ENCODE data around the gene USP12.

USP12 gene

DNA sequence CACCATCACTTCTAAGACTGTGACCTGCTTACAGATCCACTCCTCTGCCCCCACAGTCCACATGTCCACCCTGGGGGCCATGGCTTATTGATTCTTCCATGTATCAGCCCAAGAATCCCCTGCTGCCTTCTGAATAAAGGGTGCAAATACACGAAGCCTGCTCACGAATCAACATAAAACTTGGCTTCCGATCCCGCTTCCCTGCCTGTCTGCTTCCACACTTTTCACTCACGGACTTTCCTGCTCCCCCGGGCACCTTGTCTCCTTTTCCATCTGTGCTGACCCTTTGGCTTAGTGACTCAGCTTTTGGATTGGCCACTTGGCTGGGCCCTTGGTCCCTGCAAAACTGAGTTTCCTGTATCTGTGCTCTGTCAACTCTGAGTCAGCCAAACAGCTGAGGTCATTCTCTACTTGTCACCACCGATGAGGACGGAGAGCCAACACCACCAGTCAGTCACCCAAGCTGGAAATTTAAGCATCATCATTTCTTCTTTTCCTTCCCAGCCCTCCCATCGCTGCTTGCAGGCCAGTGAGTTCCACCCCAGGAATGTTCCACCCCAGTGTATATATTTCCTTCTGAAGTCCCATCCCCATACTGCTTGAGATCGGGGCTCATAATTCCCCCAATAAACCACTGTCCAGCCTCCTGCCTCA, 11.4 kb upstream of the USP12 start:
- no peak for DNase-seq

DNA sequence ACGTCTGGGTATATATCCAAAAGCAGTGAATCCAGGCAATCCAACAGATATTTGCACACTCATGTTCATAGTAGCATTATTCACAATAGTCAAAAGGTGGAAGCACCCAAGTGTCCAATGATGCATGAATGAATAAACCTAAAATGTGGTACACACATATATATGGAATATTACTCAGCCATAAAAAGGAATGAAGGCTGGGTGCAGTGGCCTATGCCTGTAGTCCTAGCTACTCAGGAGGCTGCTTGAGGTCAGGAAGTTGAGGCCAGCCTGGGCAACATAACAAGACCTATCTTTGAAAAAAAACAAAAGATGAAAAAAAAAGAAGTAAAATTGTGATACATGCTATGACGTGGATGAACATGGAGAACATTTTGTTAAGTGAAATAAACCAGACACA, 10.4 kb upstream of the USP12 start:
- no peak for DNase-seq

DNA sequence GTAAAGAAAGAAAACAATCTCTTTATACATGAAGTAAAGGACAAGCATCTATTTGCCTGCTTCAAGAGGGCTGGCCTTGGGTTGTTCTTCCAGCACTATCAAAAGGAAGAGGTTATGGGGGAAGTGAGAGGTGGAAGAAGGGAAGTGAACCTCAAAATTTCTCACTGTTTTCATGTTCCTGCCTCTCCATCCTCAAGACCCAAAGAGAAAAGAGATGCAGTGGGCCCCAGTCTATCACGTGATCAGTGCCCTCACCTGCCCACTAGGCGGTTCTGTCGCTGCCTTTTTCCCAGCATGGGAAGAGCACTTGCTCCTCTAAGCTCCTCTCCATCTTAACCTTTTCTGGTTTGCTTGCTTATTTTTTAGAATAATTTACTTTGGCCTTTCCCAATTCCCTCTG, 6.2 kb upstream of the USP12 start:
- DNase-seq: no peak

DNA sequence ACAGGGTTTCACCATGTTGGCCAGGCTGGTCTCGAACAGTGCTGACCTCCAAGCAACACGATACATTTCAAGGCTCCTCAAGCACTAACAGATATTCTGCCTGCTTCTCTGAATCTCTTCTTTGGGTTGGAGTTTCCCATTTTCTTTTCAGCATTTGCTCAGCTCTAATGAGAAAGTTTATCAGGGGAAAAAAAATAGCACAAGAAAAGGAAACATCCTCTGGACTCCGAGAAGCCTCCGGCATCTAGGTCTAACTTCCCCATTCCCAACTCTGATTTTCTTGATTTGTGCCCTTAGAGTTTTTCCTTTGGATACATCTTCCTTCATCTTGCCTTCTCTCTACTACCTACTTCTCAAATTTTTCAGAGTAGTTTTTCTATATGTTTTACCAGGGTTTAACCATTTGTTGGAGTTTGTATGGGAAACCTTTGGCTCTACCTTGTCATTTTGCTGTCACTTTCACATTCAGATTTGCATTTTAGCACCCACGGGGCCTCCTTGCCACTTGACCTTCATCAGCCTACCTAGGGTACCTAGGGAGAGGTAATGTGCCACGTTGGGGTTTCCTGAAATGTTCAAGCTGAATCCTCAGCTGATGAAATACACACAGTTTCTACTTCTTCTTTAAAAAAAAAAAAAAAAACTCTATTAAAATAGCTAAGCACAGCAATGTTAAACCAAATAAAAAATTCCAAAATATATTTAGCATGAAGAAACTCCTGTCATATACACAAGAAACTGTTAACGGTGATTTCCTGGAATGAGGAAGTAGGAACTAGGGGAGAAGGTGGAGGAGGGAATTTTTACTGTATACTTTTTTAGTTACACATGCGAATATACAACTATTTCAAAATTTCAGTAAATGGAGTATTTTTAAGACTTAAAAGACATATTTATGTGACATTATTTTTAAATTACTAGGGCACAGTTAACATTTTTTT, 5.1 kb upstream of the USP12 start:
- no peak for DNase-seq

DNA sequence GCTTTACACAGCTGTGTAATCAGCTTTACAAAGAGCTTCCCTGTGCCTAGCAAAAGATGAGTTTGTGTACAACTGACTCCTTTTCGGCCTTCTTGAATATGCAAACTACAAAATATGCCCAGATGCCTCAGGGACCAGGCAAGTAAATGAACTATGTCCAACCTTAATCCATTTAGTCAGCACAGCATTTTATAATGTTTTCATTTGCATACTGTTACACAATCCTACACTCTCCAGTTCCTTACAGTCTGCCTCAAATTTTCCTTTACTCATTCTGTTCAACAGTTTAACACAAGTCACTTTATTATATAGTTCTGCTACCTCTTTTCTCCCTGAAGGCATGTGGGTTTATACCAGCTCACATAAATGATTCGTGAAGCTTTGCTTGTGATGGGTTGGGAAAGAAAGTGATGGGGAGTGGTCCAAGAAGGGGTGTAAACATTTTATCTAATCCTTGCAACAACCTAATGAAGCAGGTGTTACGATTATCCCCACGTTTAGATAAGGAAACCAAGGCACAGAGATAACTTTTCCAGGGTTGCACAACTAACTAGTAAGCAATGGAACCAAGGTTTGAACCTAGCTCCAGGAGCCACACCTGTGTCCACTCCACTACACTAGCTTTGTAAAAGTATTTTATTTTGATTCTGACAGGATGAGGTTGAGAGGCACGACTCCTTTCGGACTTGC, 3.3 kb upstream of the USP12 start:
- DNase-seq: no peak

GRCh38 chr13:27172495-27172842, 858 bp upstream of the USP12 start:
- no peak for DNase-seq

- DNase-seq: no peak
Measured at GRCh38 chr13:27171827-27172494, 350 bp upstream of the USP12 start.

GRCh38 chr13:27170516-27171243, 931 bp downstream of the USP12 start:
- no peak for DNase-seq

GRCh38 chr13:27170221-27170515, 1.4 kb downstream of the USP12 start:
- DNase-seq: no peak

GRCh38 chr13:27168906-27169657, 2.5 kb downstream of the USP12 start:
- no peak for DNase-seq

DNA sequence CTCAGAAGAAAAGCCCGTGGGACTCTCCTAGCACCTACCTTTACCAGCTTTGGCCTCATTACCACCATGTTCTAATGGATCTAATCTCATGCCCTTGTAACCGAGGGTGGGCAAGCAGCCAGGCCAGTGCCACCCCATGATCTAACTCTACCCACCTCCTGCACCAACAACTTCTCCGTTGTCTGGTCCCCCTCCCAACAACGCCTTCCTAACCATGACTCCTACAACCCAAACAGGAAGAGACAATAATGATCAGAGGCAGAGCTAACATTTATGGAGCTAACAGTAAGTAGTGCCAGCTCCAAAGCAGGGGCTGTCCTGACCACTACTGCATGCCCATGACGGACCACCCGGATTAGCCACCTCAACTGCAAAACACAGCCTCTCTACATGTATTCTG, 3.5 kb downstream of the USP12 start:
- no peak for DNase-seq

- DNase-seq: no peak
Measured at GRCh38 chr13:27166313-27166712, 5.3 kb downstream of the USP12 start.

DNA sequence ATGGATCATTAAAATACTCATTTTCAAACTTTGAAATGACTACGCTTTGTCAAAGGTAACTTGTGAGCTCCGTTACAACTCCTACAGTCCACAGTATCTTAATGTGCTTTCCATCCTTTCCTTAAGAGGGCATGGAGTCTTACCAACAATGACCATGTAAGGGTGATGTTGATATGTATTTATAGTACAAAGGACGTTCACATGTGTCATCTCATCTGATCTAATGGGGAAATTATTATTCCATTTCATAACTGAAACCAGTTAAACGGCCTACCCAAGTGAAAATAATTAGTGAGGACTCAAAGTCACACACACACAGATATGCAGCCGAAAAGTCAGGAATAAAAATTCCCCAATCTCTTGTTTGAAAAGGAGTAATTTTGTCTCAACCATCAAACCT, 9.6 kb downstream of the USP12 start:
- DNase-seq: no peak

DNA sequence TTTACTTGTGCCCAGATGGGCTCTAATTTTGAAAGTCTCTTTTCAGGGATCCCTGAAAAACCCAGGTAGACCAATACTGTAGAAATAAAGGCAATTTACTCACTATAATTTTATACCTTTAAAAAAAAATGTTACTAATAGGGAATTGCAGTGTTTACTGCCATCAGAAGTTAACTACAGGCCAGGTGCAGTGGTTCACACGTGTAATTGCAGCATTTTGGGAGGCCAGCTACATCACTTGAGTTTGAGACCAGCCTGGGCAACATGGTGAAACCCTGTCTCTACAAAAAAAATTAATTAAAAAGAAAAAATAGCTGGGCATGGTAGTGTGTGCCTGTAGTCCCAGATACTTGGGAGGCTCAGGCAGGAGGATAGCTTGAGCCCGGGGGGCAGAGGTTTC, 10.2 kb downstream of the USP12 start:
- no peak for DNase-seq

DNA sequence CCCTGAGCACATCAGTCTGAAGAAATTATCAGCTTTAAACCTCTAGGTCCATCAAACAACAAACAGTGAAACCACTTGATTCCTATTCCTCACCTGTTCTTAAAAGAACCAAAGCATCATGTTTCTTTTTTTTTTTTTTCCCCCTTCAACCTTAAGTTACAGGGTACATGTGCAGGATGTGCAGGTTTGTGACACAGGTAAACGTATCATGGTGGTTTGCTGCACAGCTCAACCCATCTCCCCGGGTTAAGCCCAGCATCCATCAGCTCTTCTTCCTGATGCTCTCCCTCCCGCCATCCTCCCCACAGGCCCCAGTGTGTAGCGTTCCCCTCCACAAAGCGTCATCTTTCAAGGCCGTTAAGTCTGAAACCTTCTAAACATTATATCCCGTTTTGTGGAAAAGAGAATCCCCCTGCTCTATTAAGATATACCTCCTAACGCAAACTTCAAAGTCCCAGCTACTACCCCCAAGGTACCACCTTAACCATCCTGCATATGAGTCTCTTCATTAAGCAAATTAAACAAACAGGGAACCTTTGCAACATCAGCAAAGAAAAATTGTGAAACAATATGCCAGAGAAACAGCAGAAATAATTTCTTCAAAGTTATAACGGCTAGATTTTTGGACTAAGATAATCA, 10.8 kb downstream of the USP12 start:
- no peak for DNase-seq

GRCh38 chr13:27159806-27160563, 11.6 kb downstream of the USP12 start:
- no peak for DNase-seq

GRCh38 chr13:27158335-27158734, 13.3 kb downstream of the USP12 start:
- DNase-seq: no peak

- no peak for DNase-seq
Measured at GRCh38 chr13:27151798-27152599, 19.6 kb downstream of the USP12 start.

- no peak for DNase-seq
Measured at GRCh38 chr13:27149702-27150101, 21.9 kb downstream of the USP12 start.

- no peak for DNase-seq
Measured at GRCh38 chr13:27148900-27149299, 22.7 kb downstream of the USP12 start.

All from DMS 273 treated with DMSO at 0.1 percent for 48 hours (cell line).